GM18508 (cell line): ENCODE results near the gene IGFBP7.
"Not testable (repeated sequence)": the region's sequence is repeated elsewhere in the genome, so short reads cannot be mapped to it uniquely, and the experiment has no call there.

Experiments
- ATAC-seq: cut with Tn5 transposase; IDR thresholded peaks from one replicate; pipeline ENCODE4 v1.9.1; 2021; ENCODE audit warnings: moderate number of reproducible peaks; ENCODE audit not compliant: insufficient read depth, unreplicated experiment

The IGFBP7 gene

GRCh38 chr4:57076646-57077045 lies 33.5 kb downstream of the IGFBP7 start:
- ATAC-seq, result no peak

- ATAC-seq, result no peak
Observed at GRCh38 chr4:57075367-57075766, 34.8 kb downstream of the IGFBP7 start.

- ATAC-seq, result no peak
Observed at GRCh38 chr4:57074744-57075143, 35.4 kb downstream of the IGFBP7 start.

GRCh38 chr4:57073559-57073958 lies 36.6 kb downstream of the IGFBP7 start:
- ATAC-seq, result no peak

GRCh38 chr4:57071326-57071725 lies 38.9 kb downstream of the IGFBP7 start:
- ATAC-seq, result no peak

- no peak for ATAC-seq
Observed at GRCh38 chr4:57070461-57070860, 39.7 kb downstream of the IGFBP7 start.

- ATAC-seq, result no peak
Observed at GRCh38 chr4:57068237-57068981, 41.8 kb downstream of the IGFBP7 start.

- no peak for ATAC-seq
Observed at GRCh38 chr4:57065730-57066482, 44.3 kb downstream of the IGFBP7 start.

GRCh38 chr4:57064811-57065711 lies 45.1 kb downstream of the IGFBP7 start:
- no peak for ATAC-seq

- no peak for ATAC-seq
Observed at GRCh38 chr4:57064120-57064519, 46.1 kb downstream of the IGFBP7 start.

GRCh38 chr4:57063518-57063917 lies 46.7 kb downstream of the IGFBP7 start:
- ATAC-seq, result no peak

- no peak for ATAC-seq
Observed at GRCh38 chr4:57061395-57061794, 48.8 kb downstream of the IGFBP7 start.

- not testable (repeated sequence) for ATAC-seq
Observed at GRCh38 chr4:57060717-57061067, 49.5 kb downstream of the IGFBP7 start.

- no peak for ATAC-seq
Observed at GRCh38 chr4:57059890-57060716, 50.1 kb downstream of the IGFBP7 start.

- no peak for ATAC-seq
Observed at GRCh38 chr4:57055886-57056285, 54.3 kb downstream of the IGFBP7 start.

- ATAC-seq, result no peak
Observed at GRCh38 chr4:57053508-57053907, 56.7 kb downstream of the IGFBP7 start.

GRCh38 chr4:57051524-57051923 lies 58.7 kb downstream of the IGFBP7 start:
- ATAC-seq, result no peak

- no peak for ATAC-seq
Observed at GRCh38 chr4:57051095-57051494, 59.1 kb downstream of the IGFBP7 start.

GRCh38 chr4:57048590-57049304 lies 61.4 kb downstream of the IGFBP7 start:
- ATAC-seq, result no peak
